Vagina (tissue), 2 donors: ENCODE results near the gene PPARGC1A.

Experiments used
- POLR2A ChIP-seq, 2 donors: fragments of 450-650 bp; IDR thresholded peaks; one replicate each; pipeline ENCODE4 v1.6.1; 2017; ENCODE audit warnings: antibody characterized with exemption in 2 of 2, mild to moderate bottlenecking in 2 of 2, moderate library complexity in 2 of 2
- TF ChIP-seq, protein P1 (sequence below), 3 experiments: fragments of 450-650 bp in 2 of 3; fragments of 200-600 bp in 1 of 3; sonication (generic) in 1 of 3; IDR thresholded peaks; one replicate each; pipeline ENCODE4 v1.5.1; 2017 to 2019; ENCODE audit warnings: antibody characterized with exemption in 3 of 3, mild to moderate bottlenecking in 2 of 3, moderate library complexity in 2 of 3

DNA sequence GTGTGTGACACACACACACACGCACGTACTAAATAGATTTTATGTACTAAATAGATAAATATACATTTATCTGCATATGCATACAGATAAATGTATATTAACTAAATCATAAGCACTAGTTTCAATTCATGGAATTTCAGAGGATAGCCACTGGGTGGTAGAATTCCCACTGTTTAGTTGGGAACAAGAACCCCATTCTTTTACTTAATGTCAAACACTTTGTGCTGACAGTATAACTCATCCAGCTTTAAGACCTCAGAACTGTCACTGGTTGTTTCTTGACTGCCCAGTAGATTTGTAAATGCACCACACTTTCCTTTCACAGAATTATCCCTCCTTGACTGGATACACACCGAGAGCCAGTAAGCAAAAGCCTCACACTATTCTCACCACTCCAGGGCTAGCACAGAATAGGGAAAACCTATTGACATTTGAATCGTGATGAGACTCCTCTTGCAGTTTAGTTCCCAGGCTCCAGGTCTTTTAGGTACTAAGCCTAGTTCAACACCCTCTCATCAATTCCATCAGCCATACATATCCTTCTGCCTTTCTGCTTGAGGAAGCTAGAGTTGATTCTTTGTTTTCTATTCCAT, 32.4 kb downstream of the PPARGC1A start:
- TF ChIP-seq POLR2A (IDR thresholded peaks at IDR 0.05) = no peak
- TF ChIP-seq, protein P1, sequence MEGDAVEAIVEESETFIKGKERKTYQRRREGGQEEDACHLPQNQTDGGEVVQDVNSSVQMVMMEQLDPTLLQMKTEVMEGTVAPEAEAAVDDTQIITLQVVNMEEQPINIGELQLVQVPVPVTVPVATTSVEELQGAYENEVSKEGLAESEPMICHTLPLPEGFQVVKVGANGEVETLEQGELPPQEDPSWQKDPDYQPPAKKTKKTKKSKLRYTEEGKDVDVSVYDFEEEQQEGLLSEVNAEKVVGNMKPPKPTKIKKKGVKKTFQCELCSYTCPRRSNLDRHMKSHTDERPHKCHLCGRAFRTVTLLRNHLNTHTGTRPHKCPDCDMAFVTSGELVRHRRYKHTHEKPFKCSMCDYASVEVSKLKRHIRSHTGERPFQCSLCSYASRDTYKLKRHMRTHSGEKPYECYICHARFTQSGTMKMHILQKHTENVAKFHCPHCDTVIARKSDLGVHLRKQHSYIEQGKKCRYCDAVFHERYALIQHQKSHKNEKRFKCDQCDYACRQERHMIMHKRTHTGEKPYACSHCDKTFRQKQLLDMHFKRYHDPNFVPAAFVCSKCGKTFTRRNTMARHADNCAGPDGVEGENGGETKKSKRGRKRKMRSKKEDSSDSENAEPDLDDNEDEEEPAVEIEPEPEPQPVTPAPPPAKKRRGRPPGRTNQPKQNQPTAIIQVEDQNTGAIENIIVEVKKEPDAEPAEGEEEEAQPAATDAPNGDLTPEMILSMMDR (IDR thresholded peaks at IDR 0.05) = peak in 1 of 3 experiments; percentile 25
